ENCODE results near the gene ITGAL. TPM values are rescaled to one million over a fixed set of nuclear protein-coding genes. Genes with fewer than 3 reads are reported as not detected.

Gene ITGAL
- total and polyA plus RNA-seq, 2 of the 13 experiments (the other 11 are each of a cell fraction or from before 2014, with no cell fraction given) = 0.86 to 1.2 TPM

- TF ChIP-seq RAD51 (IDR thresholded peaks at IDR 0.05; ENCODE audit: borderline replicate concordance) (no peak), PLSCR1 (CRISPR knock-in tag; IDR thresholded peaks at IDR 0.05; ENCODE audit: borderline replicate concordance) (no peak), SMAD9 (CRISPR knock-in tag; IDR thresholded peaks at IDR 0.05) (no peak), CENPBD1 (CRISPR knock-in tag; IDR thresholded peaks at IDR 0.05; ENCODE audit: borderline replicate concordance, low read depth) (no peak), ETV6 (CRISPR knock-in tag; conservative IDR thresholded peaks at IDR 0.05) (no peak), HNF4G (IDR thresholded peaks at IDR 0.05; ENCODE audit: borderline replicate concordance, low read depth, low read length) (no peak), HNF4G (CRISPR knock-in tag; IDR thresholded peaks at IDR 0.05; ENCODE audit: borderline replicate concordance, low read depth) (no peak; the same call in 1 of the 2 replicates), TRIM24 (CRISPR knock-in tag; IDR thresholded peaks at IDR 0.05) (no peak), ZBTB33 (CRISPR knock-in tag; IDR thresholded peaks at IDR 0.05) (no peak), JDP2 (CRISPR knock-in tag; IDR thresholded peaks at IDR 0.05; ENCODE audit: borderline replicate concordance) (no peak), ONECUT2 (CRISPR knock-in tag; IDR thresholded peaks at IDR 0.05) (no peak), PRDM10 (CRISPR knock-in tag; IDR thresholded peaks at IDR 0.05; ENCODE audit: low read depth) (peak; percentile 18; the same call in 1 of the 2 replicates), ZNF251 (CRISPR knock-in tag; IDR thresholded peaks at IDR 0.05) (no peak; the same call in 1 of the 2 replicates), TCF7 (IDR thresholded peaks at IDR 0.05; ENCODE audit: low read depth) (no peak), PREB (CRISPR knock-in tag; IDR thresholded peaks at IDR 0.05) (no peak), ZNF510 (CRISPR knock-in tag; IDR thresholded peaks at IDR 0.05; ENCODE audit: low read depth) (no peak), NR2F1 (CRISPR knock-in tag; IDR thresholded peaks at IDR 0.05) (no peak; a peak in 1 of 4 replicates), ZNF430 (CRISPR knock-in tag; IDR thresholded peaks at IDR 0.05) (no peak), ZSCAN31 (CRISPR knock-in tag; IDR thresholded peaks at IDR 0.05; ENCODE audit: low read depth) (no peak), ZNF598 (CRISPR knock-in tag; IDR thresholded peaks at IDR 0.05; ENCODE audit: borderline replicate concordance) (no peak), ZNF20 (CRISPR knock-in tag; IDR thresholded peaks at IDR 0.05) (no peak)
Measured at GRCh38 chr16:30521873-30522641, 49.5 kb downstream of the ITGAL start (continued).
